ENCODE results near the gene WDR27.
A peak's percentile ranks its signal among the peaks of the same experiment; 100 is the strongest.
"Not testable (repeated sequence)": the region's sequence is repeated elsewhere in the genome, so short reads cannot be mapped to it uniquely, and the experiment has no call there.

WDR27 gene

DNA sequence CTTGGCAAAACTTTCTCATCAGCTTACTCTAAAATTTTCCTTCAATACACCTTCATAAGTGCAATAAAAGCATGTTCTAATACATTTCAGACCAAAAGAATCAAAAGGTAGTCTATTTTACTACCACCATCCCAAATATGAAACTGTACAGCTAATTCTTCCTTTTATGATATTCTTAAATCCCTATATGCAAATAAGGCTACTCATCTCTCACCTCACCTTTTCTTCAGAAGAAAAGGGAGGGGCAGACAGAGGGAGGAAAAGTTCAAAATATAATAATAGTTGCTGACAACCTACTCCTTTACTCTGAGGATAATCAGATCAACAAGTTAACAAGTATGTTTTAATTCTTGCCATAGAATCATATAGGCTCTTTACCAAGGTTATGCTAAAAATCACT is 7.5 kb upstream of the WDR27 start:
- DNase-seq (ENCODE audit: low spot score): no peak

DNA sequence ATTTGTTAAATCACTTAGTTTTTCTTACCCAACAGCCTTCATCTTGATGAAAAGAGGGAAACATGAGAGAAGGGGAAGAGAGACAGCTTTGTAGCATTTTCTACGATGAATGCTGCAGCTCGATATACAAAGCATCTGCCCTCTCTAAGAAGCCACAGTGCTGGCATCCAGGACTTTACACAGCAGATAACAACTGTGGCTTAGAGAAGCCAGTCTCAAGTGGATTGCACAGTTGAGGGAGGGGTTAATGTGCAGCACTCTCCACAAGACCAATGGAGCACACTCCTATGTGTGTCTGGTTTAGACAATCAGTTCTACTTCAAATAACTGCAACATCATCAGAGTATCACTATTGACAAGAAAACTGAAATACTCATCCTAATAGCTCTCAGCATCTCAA is 5.9 kb upstream of the WDR27 start:
- no peak for DNase-seq (ENCODE audit: low spot score)

DNA sequence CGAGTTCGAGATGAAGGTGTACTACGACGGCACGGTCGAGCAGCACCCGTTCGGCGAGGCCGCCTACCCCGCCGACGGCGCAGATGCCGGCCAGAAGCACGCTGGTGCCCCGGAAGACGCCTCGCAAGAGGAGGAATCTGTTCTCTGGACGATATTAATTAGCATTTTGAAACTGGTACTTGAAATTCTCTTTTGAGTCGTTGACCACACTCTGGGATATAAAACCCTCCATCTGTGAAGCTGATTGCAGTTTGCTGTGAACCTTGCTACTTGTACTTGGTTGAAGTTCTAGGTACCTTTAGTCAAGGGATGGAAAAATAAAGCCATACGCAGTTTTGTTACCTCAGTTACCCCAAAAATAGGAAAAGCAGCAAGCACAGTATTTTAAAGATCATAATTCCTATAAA is 1.0 kb upstream of the WDR27 start:
- DNase-seq (ENCODE audit: low spot score): no peak

DNA sequence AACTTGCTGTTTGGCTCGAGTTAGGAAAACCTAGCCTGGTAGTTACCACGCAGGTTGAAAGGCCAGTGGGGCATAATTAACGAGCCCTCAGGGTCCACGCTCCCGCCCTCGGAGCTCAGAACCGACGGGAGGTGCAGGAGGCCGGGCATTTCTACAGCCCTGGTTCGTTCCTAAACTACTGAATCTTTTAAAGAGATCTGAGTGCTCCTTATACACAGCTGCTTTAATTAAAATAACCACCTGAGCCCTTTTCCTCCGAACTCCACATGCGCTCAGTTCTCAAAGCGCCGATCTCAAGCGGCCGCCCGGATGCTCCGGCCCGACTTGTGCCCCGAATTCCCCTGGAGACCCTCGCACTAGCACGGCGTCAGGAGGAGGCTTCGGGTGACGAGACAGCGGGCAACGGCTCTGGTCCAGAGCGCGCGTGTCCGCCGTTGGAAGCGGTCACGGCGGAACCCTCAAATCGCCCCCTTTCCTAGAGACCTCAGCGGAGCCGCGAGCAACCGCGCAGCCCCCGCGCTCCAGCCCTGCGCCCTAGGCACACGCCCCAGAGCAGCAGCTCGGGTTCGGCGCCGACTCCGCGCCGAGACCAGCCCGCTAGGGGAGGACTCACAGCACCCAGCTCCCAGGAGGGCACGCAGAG is 397 bp downstream of the WDR27 start:
- no peak for DNase-seq (ENCODE audit: low spot score)

DNA sequence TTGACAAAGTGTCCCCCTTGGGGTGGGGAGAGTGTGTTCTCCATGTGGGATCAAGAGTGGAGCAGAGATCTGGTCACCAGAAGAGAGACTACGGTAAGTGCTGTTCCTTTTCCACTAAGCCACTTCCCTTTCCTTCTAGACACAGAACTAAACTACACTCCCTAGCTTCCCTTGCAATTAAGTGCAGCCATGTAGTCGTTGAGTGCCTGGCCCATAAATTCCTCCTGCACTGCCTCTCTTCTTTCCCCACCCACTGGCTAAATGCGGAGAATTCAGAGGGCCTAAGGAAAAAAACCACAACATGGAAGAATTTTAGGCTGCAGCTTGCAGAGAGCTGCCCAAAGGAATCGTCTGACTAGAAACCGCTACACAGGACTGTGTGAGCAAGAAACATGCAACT is 1.5 kb downstream of the WDR27 start:
- DNase-seq (ENCODE audit: low spot score): no peak

DNA sequence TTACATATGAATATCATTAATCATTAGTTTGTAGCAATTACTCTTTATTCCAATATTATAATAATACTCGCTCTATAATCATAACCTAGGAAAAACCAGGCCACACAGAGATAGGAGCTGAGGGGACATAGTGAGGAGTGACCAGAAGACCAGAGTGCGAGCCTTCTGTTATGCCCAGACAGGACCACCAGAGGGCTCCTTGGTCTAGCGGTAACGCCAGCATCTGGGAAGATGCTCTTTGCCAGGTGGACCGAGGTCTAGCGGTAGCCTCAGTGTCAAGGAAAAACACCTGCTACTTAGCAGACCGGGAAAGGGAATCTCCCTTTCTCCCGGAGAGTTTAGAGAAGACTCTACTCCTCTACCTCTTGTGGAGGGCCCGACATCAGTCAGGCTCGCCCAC is 4.7 kb downstream of the WDR27 start:
- not testable (repeated sequence) for DNase-seq (ENCODE audit: low spot score)

DNA sequence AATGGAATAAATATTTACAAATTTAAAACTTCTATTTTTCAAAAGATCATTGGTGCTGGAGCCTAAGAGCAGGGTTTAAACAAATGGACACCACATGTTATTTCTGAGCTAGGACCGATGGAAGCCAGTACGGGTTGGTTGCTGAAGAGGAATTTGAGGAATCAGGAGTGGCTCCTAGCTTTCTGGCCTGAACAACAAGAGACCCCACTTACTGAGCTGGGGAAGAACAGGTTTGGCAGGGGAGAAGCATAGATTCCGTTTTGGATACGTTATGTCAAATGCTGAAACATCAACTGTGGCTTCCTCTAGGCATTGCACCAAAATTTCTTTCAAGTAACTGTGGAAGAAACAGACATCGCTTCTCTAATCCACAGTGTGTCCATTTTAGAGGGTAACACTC is 6.7 kb downstream of the WDR27 start:
- DNase-seq (ENCODE audit: low spot score): no peak

DNA sequence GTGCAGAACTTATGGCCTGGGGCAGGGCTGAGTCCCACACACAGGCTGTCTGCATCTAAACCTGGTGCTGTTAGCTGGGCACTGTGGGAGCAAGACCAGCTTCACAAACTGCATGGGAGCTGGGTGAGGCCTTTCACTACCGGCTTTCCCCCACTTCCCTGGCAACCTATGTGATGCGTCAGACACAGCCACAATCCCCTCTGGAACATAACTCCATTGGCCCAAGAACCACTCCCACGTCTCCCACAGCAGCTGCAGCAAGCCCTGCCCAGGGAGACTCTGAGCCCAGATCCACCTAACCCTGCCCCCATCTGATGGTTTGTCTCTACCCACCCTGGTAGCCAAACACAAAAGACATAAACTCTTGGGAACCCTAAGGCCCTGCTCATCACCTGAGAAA is 9.3 kb downstream of the WDR27 start:
- no peak for DNase-seq (ENCODE audit: low spot score)

DNA sequence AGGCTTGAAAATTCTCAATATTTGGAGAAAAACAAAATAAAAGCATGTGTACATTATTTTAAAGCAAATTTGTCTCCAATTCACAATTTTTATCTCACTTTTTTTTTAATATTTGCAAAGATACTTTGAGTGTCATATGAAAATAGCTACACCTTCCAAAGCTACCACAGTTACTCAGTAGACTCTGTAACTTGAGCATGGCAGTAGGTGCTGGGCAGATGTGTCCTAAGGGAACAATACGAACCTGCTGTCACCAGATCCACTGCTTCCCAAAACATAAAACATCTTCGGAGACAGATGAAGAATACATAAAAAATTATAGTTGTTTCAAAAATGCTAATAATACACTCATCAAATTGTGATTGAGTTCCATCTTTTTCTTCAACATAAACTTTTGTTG is 10.6 kb downstream of the WDR27 start:
- no peak for DNase-seq (ENCODE audit: low spot score)

DNA sequence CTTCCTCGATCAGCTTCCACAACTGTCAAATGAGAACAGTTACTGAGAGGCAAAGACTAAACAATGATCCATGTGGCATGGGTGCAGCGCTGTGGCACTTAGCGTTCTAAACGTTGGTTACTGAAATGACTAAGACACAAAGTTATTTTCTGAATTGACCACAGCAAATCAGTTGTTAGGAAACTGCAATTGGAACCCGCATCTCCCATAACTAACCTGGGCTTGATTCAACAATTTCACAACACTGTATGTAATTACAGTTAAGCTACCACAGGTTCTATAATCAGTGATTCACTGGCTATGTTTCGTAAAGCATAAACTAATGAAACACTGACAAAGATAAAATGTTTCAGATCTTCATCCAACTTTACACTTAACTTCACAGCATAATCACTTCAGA is 12.5 kb downstream of the WDR27 start:
- DNase-seq (ENCODE audit: low spot score): no peak

DNA sequence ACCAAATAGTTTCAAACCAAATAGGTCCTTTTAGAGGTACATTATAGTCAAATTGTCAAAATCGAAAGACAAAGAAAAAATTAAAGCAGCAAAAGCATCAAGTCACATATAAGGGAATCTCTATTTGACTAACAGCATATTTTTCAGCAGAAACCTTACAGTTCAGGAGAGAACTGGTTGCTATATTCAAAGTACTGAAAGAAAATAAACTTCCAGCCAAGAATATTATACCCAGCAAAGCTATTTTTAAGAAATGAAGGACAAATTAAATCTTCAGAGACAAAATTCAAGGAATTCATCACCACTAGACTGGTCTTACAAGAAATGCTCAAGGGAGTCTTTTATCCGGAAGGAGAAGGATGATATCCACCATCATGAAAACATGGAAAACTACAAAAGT is 16.0 kb downstream of the WDR27 start:
- DNase-seq (ENCODE audit: low spot score): no peak

DNA sequence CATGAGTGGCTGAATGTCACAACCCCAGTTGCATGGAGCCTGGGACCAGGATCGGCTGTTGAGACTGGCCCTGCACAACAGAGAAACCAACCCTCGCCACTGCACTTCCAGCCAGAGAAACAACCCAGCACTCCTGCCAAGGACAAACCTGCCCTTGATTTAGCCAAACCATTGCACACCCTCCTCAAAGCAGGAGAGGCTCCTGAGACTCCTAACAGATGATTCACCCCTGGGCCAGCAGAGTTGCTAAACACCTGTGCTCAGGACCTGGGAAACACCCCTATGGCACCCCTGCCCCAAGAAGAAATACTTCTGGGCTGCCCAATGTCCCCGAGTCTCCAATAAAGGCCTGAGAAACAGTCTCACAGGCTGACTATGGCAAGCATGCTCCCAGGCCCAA is 17.8 kb downstream of the WDR27 start:
- DNase-seq (ENCODE audit: low spot score): no peak

DNA sequence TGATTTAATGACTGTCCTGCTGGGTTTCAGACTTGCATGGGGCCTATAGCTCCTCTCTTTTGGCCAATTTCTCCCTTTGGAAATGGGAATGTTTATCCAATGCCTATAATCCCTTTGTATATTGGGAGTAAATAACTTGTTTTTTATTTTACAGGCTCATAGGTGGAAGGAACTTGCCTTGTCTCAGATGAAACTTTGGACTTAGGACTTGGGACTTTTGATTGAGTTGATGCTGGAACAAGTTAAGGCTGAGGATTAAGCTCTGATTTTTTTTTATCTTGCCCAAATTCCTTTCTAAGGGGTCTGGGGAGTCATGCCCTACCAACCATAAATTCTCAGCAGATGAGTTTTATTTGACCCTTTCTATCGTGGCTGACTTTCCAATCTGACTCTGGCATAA is 23.5 kb downstream of the WDR27 start:
- no peak for DNase-seq (ENCODE audit: low spot score)

DNA sequence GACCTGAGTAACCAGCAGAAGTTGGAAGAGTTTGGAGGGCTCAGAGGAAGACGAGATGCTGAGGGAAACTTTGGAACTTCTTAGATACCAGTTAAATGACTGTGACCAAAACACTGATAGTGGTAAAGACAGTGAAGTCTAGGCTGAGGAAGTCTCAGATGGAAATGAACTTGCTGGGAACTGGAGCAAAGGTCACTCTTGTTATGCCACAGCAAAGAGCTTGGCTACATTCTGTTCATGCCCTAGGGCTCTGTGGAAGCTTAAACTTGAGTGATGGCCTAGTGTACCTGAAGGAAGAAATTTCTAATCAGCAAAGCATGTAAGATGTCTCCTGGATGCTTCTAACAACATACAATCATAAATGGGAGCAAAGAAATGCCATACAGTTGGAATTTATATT is 24.7 kb downstream of the WDR27 start:
- no peak for DNase-seq (ENCODE audit: low spot score)

DNA sequence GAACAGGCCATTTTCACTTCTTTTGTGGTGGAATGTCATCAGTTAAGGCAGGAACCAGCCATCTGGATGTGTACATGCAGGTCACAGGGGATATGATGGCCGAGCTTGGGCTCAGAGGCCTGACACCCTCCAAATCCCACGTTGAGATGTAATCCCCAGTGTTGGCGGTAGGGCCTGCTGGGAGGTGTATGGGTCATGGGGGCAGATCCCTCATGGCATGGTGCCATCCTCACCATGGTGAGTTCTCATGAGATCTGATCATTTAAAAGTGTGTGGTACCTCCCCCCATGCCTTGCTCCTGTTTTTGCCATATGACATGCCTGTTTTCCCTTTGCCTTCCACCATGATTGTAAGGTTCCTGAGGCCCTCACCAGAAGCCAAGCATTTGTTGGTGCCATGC is 26.8 kb downstream of the WDR27 start:
- DNase-seq (ENCODE audit: low spot score): no peak

DNA sequence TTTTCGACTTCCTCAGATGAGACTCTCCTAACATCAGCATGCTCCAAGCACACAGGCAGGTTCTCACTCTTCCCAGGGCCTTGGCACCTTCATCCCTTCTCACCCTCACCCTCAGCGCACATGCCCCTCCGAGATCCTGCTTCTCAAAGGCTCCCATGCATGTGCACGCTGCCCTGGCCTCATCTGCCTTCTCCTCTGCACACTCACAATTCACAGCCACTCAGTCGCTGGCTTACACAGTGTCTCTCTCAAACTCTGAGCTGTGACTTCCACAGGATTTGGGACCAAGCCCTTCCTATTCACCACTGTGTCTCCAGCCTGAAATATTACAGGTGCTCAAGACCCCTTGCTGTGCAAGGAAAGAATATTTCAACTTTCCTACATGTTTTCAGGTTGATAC is 30.3 kb downstream of the WDR27 start:
- DNase-seq (ENCODE audit: low spot score): no peak

DNA sequence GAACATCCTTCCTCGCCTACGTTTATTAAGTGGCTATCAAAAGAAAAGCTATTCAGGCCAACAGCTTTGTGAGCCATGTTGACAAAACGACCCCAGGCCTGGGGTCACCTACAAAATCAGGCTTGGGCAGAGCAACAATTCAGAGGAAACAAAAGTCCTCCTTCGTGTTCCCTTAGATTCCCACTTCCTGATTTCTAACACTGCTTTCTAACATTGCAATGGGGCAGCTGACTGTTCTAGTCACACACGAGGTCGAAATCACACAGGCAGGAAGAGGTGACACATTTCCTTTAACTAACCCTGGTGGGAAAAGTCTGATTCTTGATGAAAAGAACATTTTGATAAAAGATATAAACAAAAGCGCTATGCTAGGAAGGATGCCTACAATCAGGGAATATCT is 31.9 kb downstream of the WDR27 start:
- peak; percentile 12 for DNase-seq (ENCODE audit: low spot score)

DNA sequence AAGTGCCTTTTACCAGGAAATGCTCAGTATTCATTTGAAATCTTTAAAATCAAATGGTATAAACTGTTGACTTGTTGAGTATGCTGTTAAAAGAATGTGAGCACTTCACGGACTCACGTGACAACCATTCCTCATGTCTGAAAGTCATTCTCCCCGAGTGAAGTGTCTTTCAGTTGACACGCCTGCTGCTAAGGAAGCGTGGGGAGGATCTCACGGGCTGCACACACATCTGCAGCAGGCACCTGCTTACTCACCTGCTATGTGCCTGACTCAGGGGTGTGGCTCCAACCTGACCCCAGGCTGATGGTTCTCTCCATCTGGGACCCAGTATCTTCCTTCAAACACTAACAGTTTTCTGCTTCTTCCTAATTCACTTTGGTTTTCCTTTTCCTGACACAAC is 32.7 kb downstream of the WDR27 start:
- DNase-seq (ENCODE audit: low spot score): no peak

DNA sequence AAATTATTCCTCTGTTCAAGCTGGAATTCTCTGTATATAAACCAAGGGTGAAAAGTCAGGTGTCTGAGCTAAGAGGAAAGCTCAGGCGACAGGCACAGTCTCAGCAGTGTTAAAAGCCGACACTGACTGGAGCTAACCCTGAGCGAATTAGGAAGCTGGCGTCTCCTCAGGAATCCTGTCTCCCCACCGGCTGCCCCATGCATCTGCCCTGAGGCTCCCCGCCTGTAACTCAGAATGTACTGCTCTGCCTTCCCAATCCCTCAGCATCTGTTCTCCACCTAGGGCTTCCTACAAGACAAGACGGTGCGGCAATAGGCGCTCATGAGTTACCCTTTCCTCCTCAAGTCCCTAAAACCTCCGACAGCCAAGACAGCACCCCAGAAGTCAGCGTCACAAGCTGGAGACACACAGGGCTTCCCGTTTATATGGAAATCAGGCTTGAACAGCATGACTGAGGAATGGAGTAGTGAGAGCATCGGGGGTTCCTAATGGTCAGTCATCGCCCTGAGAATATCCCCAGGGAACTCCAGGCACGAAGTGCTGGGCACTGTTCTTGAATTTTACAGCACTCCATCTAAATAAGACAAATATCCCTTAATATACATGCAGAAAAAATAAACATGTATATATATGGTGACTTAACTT is 33.5 kb downstream of the WDR27 start:
- no peak for DNase-seq (ENCODE audit: low spot score)

DNA sequence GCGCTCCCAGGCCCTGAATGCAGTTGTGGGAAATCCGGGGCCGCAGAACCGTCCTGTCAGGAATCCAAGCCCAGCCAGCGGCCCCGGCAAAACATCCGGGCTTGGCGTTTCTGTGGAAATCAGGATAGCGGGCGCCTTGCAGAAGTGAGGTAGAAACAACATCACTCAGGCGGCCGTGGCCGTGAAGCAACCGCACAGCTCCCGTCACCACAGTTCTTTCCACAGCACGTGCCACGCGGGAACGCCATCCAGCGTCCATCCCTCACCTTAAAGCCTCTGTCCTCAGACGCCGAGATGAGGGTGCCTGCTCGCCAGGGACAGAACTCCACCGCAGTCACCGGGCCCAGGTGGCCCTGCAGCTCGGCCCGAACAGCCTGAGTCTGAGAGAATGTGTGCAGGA is 34.1 kb downstream of the WDR27 start:
- no peak for DNase-seq (ENCODE audit: low spot score)

DNA sequence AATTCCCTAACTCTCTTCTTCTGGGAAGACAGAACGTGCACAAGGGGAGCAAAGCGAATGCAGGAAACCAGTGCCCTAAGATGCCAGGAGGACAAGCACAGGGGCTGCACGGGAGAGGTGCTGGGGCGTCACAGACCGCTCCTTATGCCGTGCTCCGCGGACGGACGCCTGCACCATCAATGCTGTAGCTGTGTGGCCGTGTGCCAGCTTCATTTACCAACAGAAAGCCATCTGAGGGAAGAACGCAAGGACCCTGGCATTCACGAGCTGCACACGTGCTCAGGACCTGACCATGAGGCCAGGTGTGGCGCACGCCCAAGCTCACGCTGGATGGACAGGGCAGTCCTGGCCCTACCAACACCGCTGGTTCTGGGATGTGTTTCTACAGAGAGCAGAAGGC is 35.4 kb downstream of the WDR27 start:
- no peak for DNase-seq (ENCODE audit: low spot score)

DNA sequence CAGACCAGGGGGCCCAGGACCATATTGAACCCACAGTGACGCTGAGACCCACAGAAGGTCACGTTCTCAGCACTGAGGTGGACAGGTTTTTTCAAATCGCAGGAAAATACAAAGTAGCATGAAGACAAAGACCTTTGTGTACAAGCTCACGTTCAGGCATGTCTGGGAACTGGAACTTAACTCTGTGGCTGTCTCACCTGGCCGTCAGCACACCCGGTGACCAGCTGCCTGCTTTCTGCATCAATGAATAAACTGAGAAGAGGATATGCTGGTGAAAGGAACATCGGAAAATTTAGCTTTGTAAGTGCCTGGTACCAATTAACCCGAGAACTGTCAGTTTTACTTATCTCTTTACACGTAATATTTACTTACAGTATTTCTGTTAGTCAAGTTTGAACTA is 36.5 kb downstream of the WDR27 start:
- DNase-seq (ENCODE audit: low spot score): no peak

DNA sequence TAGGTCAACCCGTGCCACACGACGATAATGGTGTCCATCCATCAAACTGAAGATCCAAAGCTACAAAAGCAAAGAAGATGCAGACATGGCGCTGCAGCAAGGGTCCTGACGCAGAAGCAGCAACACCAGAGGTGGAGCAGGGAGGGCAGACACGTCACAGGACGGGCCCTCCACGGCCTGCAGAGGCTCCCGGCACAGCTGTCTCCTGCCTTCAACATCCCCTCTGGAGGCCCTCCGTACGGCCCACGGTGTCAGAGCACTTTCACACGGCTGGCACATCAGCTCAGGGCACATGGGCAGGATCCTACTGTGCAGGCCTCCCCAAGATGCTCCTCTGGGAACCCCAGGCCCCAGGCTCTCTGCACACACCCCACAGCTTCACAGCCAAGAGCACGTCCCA is 37.6 kb downstream of the WDR27 start:
- DNase-seq (ENCODE audit: low spot score): no peak

DNA sequence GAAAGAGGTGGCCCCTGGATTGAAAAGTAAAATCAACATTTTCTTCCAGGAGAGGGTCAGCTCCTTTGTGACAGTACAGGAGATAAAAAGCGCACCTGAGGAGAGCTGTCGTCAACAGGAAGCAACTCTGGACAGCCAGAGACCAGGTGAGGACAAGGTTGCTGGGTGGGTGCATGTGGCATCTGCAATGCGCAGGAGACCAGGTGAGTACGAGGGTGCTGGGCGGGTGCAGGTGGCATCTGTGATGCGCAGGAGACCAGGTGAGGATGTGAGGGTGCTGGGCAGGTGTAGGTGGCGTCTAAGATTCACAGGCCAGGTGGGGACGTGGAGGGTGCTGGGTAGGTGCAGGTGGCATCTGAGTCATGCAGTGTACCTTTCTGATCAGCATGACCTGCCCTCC is 38.4 kb downstream of the WDR27 start:
- no peak for DNase-seq (ENCODE audit: low spot score)

DNA sequence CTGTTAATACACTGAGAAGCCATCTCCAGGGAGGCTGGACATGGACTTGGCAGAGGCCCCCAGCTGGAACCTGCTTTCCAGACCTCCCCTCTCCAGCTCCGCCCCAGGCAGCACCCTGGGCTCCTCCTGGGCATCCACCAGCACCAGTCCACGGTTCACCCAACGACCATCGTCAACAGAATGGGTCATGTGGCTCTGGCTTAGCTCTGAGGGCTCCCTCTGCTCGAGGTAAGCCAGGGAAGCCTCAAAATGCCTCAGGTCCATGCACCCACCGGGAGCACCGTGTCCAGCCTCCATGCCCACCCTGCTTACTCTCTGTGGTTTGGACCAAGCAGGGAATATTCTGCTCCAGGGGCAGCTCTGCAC is 40.5 kb downstream of the WDR27 start:
- DNase-seq (ENCODE audit: low spot score): no peak

All from globus pallidus (tissue), 1 donor.